BJ (cell line): Measurements from ENCODE around the gene PCED1B. TPM values are rescaled to one million over a fixed set of nuclear protein-coding genes. Genes with fewer than 3 reads are reported as not detected.

Experiments used
- CTCF ChIA-PET: fragments of 350-600 bp; formaldehyde crosslinking; extraction: SDS; loops from one replicate; lab custom pipeline; 2021; ENCODE audit warnings: antibody characterized with exemption, inconsistent platforms; lab: Yijun Ruan, JAX
- POLR2A ChIA-PET: fragments of 300-600 bp; sonication (Branson Sonifier 250); formaldehyde crosslinking; extraction: SDS; loops from one replicate; lab custom pipeline; 2021; ENCODE audit warnings: antibody characterized with exemption; lab: Charles Lee
- DNase-seq: peaks from one replicate; pipeline ENCODE4 v3.0.0-alpha.2; 2011; ENCODE audit warnings: low read depth
- H3K27me3 ChIP-seq: 2 replicates; pipeline ENCODE4 v1.6.0; 2011; ENCODE audit warnings: low read length; ENCODE audit not compliant: control insufficient read depth, insufficient read depth
- H3K36me3 ChIP-seq: 2 replicates; pipeline ENCODE4 v1.5.1; 2011; ENCODE audit warnings: low read length; ENCODE audit not compliant: control insufficient read depth, insufficient read depth
- H3K4me3 ChIP-seq: 2 replicates; pipeline ENCODE4 v1.5.1; 2011; ENCODE audit warnings: low read depth, mild to moderate bottlenecking, control low read depth, low read length
- CTCF ChIP-seq: IDR thresholded peaks from 2 replicates; pipeline ENCODE4 v1.5.1; 2011; ENCODE audit warnings: low read depth, mild to moderate bottlenecking, control low read depth, inconsistent platforms, low read length, moderate library complexity; ENCODE audit not compliant: insufficient read depth
- polyA plus RNA-seq: library from polyadenylated mRNA; depleted of rRNA; stranded (reverse); fragments of >200 nt; gene quantifications from 2 replicates; pipeline ENCODE4 v1.2.3, GENCODE V29; 2011

Gene PCED1B
- polyA plus RNA-seq, 1 experiment = 7.8 TPM

- CTCF ChIA-PET = interaction anchor here (0.6 kb wide), 1 partner anchor 14 kb away, joined by 3 read pairs; no protein-coding TSS in a partner anchor
- POLR2A ChIA-PET = no interaction called here
These were observed 145.9 kb downstream of the PCED1B start for GRCh38 chr12:47225356-47225755.

GRCh38 chr12:47226199-47226598 is 146.8 kb downstream of the PCED1B start:
- DNase-seq = no peak
- Histone ChIP-seq H3K36me3 (no peaks in the 10 kb centered on the region), H3K4me3 (no peak overlapping the region), H3K27me3 (no peaks in the 10 kb centered on the region)
- TF ChIP-seq CTCF = no peak
- POLR2A ChIA-PET = no interaction called here
- CTCF ChIA-PET = no interaction called here

More at GRCh38 chr12:47225356-47225755, 145.9 kb downstream of the PCED1B start:
- DNase-seq = no peak
- H3K4me3 ChIP-seq = no peak overlapping the region
- no peak for TF ChIP-seq CTCF
- no peaks in the 10 kb centered on the region for H3K36me3 ChIP-seq
- no peaks in the 10 kb centered on the region for H3K27me3 ChIP-seq

GRCh38 chr12:47228802-47229201 is 149.4 kb downstream of the PCED1B start:
- ChIA-PET CTCF (interaction anchor here (0.6 to 1.0 kb wide), 2 partner anchors 25 to 1099 kb away, joined by 3 read pairs; no protein-coding TSS in a partner anchor), POLR2A (no interaction called here)
- Histone ChIP-seq H3K4me3 (no peak overlapping the region), H3K36me3 (no peaks in the 10 kb centered on the region), H3K27me3 (no peaks in the 10 kb centered on the region)
- DNase-seq = no peak
- no peak for TF ChIP-seq CTCF

- POLR2A ChIA-PET = no interaction called here
- TF ChIP-seq CTCF = no peak
- Histone ChIP-seq H3K27me3 (no peaks in the 10 kb centered on the region), H3K36me3 (peaks cover 4% of the 10 kb centered on the region; the same call in 1 of the 2 replicates), H3K4me3 (no peak overlapping the region)
- no peak for DNase-seq
- CTCF ChIA-PET = interaction anchor here (1.3 kb wide), 1 partner anchor 13 kb away, joined by 6 read pairs; no protein-coding TSS in a partner anchor
These were observed 152.0 kb downstream of the PCED1B start for GRCh38 chr12:47231456-47231855.

- Histone ChIP-seq H3K27me3 (no peaks in the 10 kb centered on the region), H3K4me3 (no peak overlapping the region), H3K36me3 (peaks cover 4% of the 10 kb centered on the region; the same call in 1 of the 2 replicates)
- TF ChIP-seq CTCF = no peak
- no peak for DNase-seq
- ChIA-PET CTCF (no interaction called here), POLR2A (no interaction called here)
These were observed 155.2 kb downstream of the PCED1B start for GRCh38 chr12:47234576-47235141.
